ENCODE results near the gene PDZD2.

Gene PDZD2

DNA sequence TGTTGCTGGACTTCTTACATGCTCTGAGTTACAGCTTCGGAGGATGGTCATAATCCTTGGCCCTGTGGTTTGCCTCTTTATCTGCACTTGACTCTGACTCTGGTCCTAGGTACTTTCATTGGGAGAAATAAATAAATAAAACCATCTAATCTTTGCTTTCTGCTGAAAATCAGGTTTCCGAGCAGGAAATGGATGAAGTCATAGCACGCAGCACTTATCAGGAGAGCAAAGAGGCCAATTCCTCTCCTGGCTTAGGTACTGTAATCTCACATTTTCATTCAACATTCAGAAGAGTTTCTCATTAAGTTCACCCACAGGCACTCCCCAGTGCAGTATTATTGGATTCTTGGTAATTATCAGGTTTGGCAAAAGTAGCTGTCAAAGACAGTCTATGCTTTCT lies 430.5 kb downstream of the PDZD2 start:
- H3K4me3 ChIP-seq (ENCODE audit: low read depth, low read length) = no peak overlapping the region
- H3K9me3 ChIP-seq (ENCODE audit: insufficient read depth, low read depth, low read length) = no peaks in the 10 kb centered on the region
- H4K91ac ChIP-seq (ENCODE audit: low read depth, low read length) = no peak overlapping the region
- no peak overlapping the region for H3K14ac ChIP-seq (ENCODE audit: low read length)
- H3K36me3 ChIP-seq (ENCODE audit: control insufficient read depth in 1 of 2, insufficient read depth in 2 of 2, low read length in 2 of 2) = no peaks in the 10 kb centered on the region
- H4K8ac ChIP-seq (ENCODE audit: low read depth, low read length) = no peak overlapping the region
- H3K27ac ChIP-seq (ENCODE audit: low read depth, low read length) = no peak overlapping the region
- H2AFZ ChIP-seq (ENCODE audit: insufficient read depth, low read length, poor library complexity) = no peak overlapping the region
- H3K79me1 ChIP-seq (ENCODE audit: low read length) = no peaks in the 10 kb centered on the region
- H3K23ac ChIP-seq (ENCODE audit: low read length) = no peak overlapping the region
- H3K27me3 ChIP-seq (ENCODE audit: insufficient read depth, low read length) = no peaks in the 10 kb centered on the region
- no peak overlapping the region for H3K4me2 ChIP-seq (ENCODE audit: low read length)
- H2BK12ac ChIP-seq (ENCODE audit: low read length) = no peak overlapping the region
- no CpG with 5 or more reads among the region's 3 CpGs for WGBS (ENCODE audit: extremely low coverage, insufficient coverage, insufficient read length)
- no peaks in the 10 kb centered on the region for H3K79me2 ChIP-seq (ENCODE audit: control insufficient read depth, insufficient read depth, low read length, poor library complexity)
- H3K4me1 ChIP-seq (ENCODE audit: control insufficient read depth in 1 of 2, insufficient read depth in 2 of 2, low read length in 2 of 2) = no peaks in the 10 kb centered on the region
- H3K9ac ChIP-seq (ENCODE audit: low read length) = no peak overlapping the region
- no peak overlapping the region for H3K4ac ChIP-seq (ENCODE audit: low read depth, low read length)
- no peak for DNase-seq
- no peak overlapping the region for H2BK5ac ChIP-seq (ENCODE audit: low read depth, low read length, poor library complexity)
- no peak overlapping the region for H2BK120ac ChIP-seq (ENCODE audit: insufficient read depth, low read length, poor library complexity)
- H2AK5ac ChIP-seq (ENCODE audit: low read length) = no peak overlapping the region
- no peak overlapping the region for H3K18ac ChIP-seq (ENCODE audit: low read length)
- no peak overlapping the region for H4K12ac ChIP-seq (ENCODE audit: low read depth, low read length)

DNA sequence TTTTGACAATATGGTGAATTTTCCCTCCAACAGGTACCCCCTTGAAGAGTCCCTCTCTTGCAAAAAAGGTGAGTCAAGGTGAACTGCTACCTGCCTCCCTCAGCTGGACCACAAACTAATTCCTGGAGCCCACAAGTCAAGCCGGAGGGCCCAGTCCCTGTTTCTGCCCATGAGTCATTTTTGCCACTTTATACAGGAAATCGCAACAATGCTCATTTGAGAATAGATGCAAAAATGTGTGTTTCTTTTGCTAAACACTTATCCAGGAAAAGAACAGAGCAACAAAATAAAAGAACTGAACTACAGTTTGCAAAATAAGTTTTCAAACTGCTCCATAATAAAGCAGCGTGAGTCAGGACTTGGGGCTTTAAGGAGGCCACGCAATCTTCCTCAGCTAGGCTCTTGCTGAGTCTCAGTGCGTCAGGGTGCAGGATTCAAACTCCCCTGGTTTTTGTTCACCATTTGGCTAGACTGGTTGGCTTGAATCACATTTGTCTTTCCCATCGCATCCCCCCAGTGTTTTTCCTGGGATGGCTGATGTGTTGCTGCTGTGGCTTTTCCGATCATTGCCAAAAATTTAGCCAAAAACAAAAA lies 432.5 kb downstream of the PDZD2 start:
- Histone ChIP-seq H4K8ac (ENCODE audit: low read depth, low read length) (no peak overlapping the region), H3K9me3 (ENCODE audit: insufficient read depth, low read depth, low read length) (no peaks in the 10 kb centered on the region), H3K36me3 (ENCODE audit: control insufficient read depth in 1 of 2, insufficient read depth in 2 of 2, low read length in 2 of 2) (no peaks in the 10 kb centered on the region), H3K27me3 (ENCODE audit: insufficient read depth, low read length) (no peaks in the 10 kb centered on the region), H3K79me2 (ENCODE audit: control insufficient read depth, insufficient read depth, low read length, poor library complexity) (no peaks in the 10 kb centered on the region), H3K4me2 (ENCODE audit: low read length) (no peak overlapping the region), H3K18ac (ENCODE audit: low read length) (no peak overlapping the region), H3K14ac (ENCODE audit: low read length) (no peak overlapping the region), H4K91ac (ENCODE audit: low read depth, low read length) (no peak overlapping the region), H2AFZ (ENCODE audit: insufficient read depth, low read length, poor library complexity) (no peak overlapping the region), H3K4me3 (ENCODE audit: low read depth, low read length) (no peak overlapping the region), H4K12ac (ENCODE audit: low read depth, low read length) (no peak overlapping the region), H2AK5ac (ENCODE audit: low read length) (no peak overlapping the region), H3K9ac (ENCODE audit: low read length) (no peak overlapping the region), H2BK12ac (ENCODE audit: low read length) (no peak overlapping the region), H3K79me1 (ENCODE audit: low read length) (no peaks in the 10 kb centered on the region), H3K27ac (ENCODE audit: low read depth, low read length) (no peak overlapping the region), H3K4ac (ENCODE audit: low read depth, low read length) (no peak overlapping the region), H3K23ac (ENCODE audit: low read length) (no peak overlapping the region), H2BK120ac (ENCODE audit: insufficient read depth, low read length, poor library complexity) (no peak overlapping the region), H3K4me1 (ENCODE audit: control insufficient read depth in 1 of 2, insufficient read depth in 2 of 2, low read length in 2 of 2) (no peaks in the 10 kb centered on the region), H2BK5ac (ENCODE audit: low read depth, low read length, poor library complexity) (no peak overlapping the region)
- DNase-seq = no peak
- no CpG with 5 or more reads among the region's 7 CpGs for WGBS (ENCODE audit: extremely low coverage, insufficient coverage, insufficient read length)

DNA sequence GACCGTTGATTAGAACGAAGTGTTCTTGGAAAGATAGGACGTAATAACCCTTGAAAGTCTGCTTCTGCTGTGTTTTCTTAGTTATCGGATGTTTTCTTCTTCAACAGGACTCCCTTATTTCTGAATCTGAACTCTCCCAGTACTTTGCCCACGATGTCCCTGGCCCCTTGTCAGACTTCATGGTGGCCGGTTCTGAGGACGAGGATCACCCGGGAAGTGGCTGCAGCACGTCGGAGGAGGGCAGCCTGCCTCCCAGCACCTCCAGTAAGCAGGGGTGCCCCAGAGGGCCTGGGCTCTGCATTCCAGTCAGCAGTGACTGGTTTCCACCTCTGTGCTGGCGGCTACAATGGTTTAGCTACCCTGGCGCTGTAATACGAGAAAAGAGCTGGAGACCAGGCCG lies 433.1 kb downstream of the PDZD2 start:
- no peak overlapping the region for H2AFZ ChIP-seq (ENCODE audit: insufficient read depth, low read length, poor library complexity)
- H3K9ac ChIP-seq (ENCODE audit: low read length) = no peak overlapping the region
- H3K27me3 ChIP-seq (ENCODE audit: insufficient read depth, low read length) = no peaks in the 10 kb centered on the region
- no peaks in the 10 kb centered on the region for H3K79me1 ChIP-seq (ENCODE audit: low read length)
- no peaks in the 10 kb centered on the region for H3K79me2 ChIP-seq (ENCODE audit: control insufficient read depth, insufficient read depth, low read length, poor library complexity)
- H2AK5ac ChIP-seq (ENCODE audit: low read length) = no peak overlapping the region
- H3K18ac ChIP-seq (ENCODE audit: low read length) = no peak overlapping the region
- no peak overlapping the region for H4K91ac ChIP-seq (ENCODE audit: low read depth, low read length)
- no peak overlapping the region for H4K8ac ChIP-seq (ENCODE audit: low read depth, low read length)
- H2BK5ac ChIP-seq (ENCODE audit: low read depth, low read length, poor library complexity) = no peak overlapping the region
- H4K12ac ChIP-seq (ENCODE audit: low read depth, low read length) = no peak overlapping the region
- no peak overlapping the region for H3K23ac ChIP-seq (ENCODE audit: low read length)
- no peak overlapping the region for H3K27ac ChIP-seq (ENCODE audit: low read depth, low read length)
- no CpG with 5 or more reads among the region's 14 CpGs for WGBS (ENCODE audit: extremely low coverage, insufficient coverage, insufficient read length)
- no peak overlapping the region for H2BK12ac ChIP-seq (ENCODE audit: low read length)
- H3K9me3 ChIP-seq (ENCODE audit: insufficient read depth, low read depth, low read length) = no peaks in the 10 kb centered on the region
- no peak overlapping the region for H3K4me3 ChIP-seq (ENCODE audit: low read depth, low read length)
- H3K14ac ChIP-seq (ENCODE audit: low read length) = no peak overlapping the region
- DNase-seq = no peak
- H3K4me2 ChIP-seq (ENCODE audit: low read length) = no peak overlapping the region
- no peak overlapping the region for H2BK120ac ChIP-seq (ENCODE audit: insufficient read depth, low read length, poor library complexity)
- no peak overlapping the region for H3K4ac ChIP-seq (ENCODE audit: low read depth, low read length)
- no peaks in the 10 kb centered on the region for H3K36me3 ChIP-seq (ENCODE audit: control insufficient read depth in 1 of 2, insufficient read depth in 2 of 2, low read length in 2 of 2)
- no peaks in the 10 kb centered on the region for H3K4me1 ChIP-seq (ENCODE audit: control insufficient read depth in 1 of 2, insufficient read depth in 2 of 2, low read length in 2 of 2)

DNA sequence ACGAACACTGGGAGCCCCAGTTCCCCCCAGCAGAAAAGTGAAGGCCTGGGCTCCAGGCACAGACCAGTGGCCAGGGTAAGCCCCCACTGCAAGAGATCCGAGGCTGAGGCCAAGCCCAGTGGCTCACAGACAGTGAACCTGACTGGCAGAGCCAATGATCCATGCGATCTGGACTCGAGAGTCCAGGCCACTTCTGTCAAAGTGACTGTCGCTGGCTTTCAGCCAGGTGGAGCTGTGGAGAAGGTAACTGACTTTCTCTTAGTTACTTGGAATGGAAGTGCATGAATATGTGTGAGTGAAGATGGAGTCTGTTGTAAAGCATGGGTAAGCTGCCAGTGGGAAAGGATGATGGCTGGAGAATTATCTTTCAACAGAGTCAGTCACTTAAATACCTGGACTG lies 435.5 kb downstream of the PDZD2 start:
- Histone ChIP-seq H3K27ac (ENCODE audit: low read depth, low read length) (no peak overlapping the region), H3K14ac (ENCODE audit: low read length) (no peak overlapping the region), H2BK120ac (ENCODE audit: insufficient read depth, low read length, poor library complexity) (no peak overlapping the region), H3K4ac (ENCODE audit: low read depth, low read length) (no peak overlapping the region), H2BK12ac (ENCODE audit: low read length) (no peak overlapping the region), H2AFZ (ENCODE audit: insufficient read depth, low read length, poor library complexity) (no peak overlapping the region), H3K23ac (ENCODE audit: low read length) (no peak overlapping the region), H4K91ac (ENCODE audit: low read depth, low read length) (no peak overlapping the region), H4K8ac (ENCODE audit: low read depth, low read length) (no peak overlapping the region), H2AK5ac (ENCODE audit: low read length) (no peak overlapping the region), H3K9ac (ENCODE audit: low read length) (no peak overlapping the region), H3K79me1 (ENCODE audit: low read length) (no peaks in the 10 kb centered on the region), H2BK5ac (ENCODE audit: low read depth, low read length, poor library complexity) (no peak overlapping the region), H3K27me3 (ENCODE audit: insufficient read depth, low read length) (no peaks in the 10 kb centered on the region), H3K4me2 (ENCODE audit: low read length) (no peak overlapping the region), H3K79me2 (ENCODE audit: control insufficient read depth, insufficient read depth, low read length, poor library complexity) (no peaks in the 10 kb centered on the region), H3K4me1 (ENCODE audit: control insufficient read depth in 1 of 2, insufficient read depth in 2 of 2, low read length in 2 of 2) (no peaks in the 10 kb centered on the region), H3K18ac (ENCODE audit: low read length) (no peak overlapping the region), H3K4me3 (ENCODE audit: low read depth, low read length) (no peak overlapping the region), H3K36me3 (ENCODE audit: control insufficient read depth in 1 of 2, insufficient read depth in 2 of 2, low read length in 2 of 2) (no peaks in the 10 kb centered on the region), H4K12ac (ENCODE audit: low read depth, low read length) (no peak overlapping the region), H3K9me3 (ENCODE audit: insufficient read depth, low read depth, low read length) (no peaks in the 10 kb centered on the region)
- no CpG with 5 or more reads among the region's 5 CpGs for WGBS (ENCODE audit: extremely low coverage, insufficient coverage, insufficient read length)
- DNase-seq = peak in 1 of 2 donors; percentile 49
